Measurements from ENCODE around the gene TAS2R16.
"Not testable (repeated sequence)": the region's sequence is repeated elsewhere in the genome, so short reads cannot be mapped to it uniquely, and the experiment has no call there.

Gene TAS2R16

DNA sequence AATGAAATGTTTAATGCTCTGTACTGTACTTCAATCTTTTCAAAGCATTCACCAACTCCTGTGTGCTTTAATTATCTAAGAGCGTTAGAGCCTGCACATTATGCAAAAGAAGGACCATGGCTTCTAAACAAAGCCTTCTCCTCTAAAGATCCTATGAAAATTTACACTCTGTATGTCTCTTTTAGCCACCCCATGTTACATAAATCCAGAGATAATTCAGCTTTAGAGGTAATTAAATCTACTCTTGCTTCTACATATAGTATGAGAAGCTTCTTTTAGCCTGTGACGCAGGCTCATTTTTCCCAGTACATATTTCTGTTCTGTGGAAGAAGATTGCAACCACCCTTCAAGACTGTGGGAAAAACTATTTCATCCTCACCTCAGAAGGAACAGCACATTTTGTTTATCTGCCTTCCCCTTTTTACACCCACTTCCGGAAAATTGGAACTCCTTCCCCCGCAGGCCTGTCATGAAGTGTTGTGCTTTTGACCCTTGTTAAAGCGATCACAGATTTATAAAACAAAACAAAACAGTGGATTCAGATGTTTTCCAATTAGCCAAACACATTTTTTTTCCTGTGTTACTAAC, 8.1 kb upstream of the TAS2R16 start:
- DNase-seq (no peak), ATAC-seq (replicated peaks) (no peak)
- Mint-ChIP-seq H3K4me1 (ENCODE audit: low read depth in 2 of 2) (no peaks in the 10 kb centered on the region), H3K9me3 (peaks cover 0 to 11% of the 10 kb centered on the region in 2 donors), H3K4me3 (no peak overlapping the region), H3K27ac (no peak overlapping the region), H3K27me3 (no peaks in the 10 kb centered on the region), H3K36me3 (ENCODE audit: insufficient read depth) (no peaks in the 10 kb centered on the region)

DNA sequence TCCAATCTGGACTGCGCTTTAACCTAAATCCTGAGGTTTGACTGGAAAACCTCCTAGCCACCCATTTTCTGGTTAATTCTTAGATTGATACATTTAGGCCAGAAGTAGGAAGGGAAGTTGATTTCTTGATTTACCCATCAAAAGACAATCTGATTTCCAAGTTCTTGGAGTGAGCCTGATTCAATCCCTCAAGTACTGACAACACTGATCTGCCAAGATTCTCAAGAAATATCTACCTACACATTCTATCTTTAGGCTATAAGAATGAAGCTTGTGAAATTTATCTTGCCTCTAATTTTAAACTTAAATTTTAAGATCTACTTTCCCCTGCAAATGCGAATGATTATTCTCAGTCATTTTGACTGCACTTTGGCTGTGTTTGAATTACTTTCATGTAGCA, 5.9 kb downstream of the TAS2R16 start:
- Mint-ChIP-seq H3K27me3 (no peaks in the 10 kb centered on the region), H3K4me1 (ENCODE audit: low read depth in 2 of 2) (no peaks in the 10 kb centered on the region), H3K4me3 (no peak overlapping the region), H3K27ac (no peak overlapping the region), H3K9me3 (peaks cover 16 to 20% of the 10 kb centered on the region in 2 donors), H3K36me3 (ENCODE audit: insufficient read depth) (no peaks in the 10 kb centered on the region)
- no peak for DNase-seq
- no peak for ATAC-seq (replicated peaks)

- Mint-ChIP-seq H3K9me3 (peaks cover 13 to 17% of the 10 kb centered on the region in 2 donors), H3K4me1 (ENCODE audit: low read depth in 2 of 2) (no peaks in the 10 kb centered on the region), H3K36me3 (ENCODE audit: insufficient read depth) (no peaks in the 10 kb centered on the region), H3K27me3 (no peaks in the 10 kb centered on the region), H3K27ac (no peak overlapping the region), H3K4me3 (no peak overlapping the region)
- ATAC-seq (replicated peaks) (no peak), DNase-seq (no peak)
Observed at GRCh38 chr7:122989041-122989440, 6.5 kb downstream of the TAS2R16 start.

DNA sequence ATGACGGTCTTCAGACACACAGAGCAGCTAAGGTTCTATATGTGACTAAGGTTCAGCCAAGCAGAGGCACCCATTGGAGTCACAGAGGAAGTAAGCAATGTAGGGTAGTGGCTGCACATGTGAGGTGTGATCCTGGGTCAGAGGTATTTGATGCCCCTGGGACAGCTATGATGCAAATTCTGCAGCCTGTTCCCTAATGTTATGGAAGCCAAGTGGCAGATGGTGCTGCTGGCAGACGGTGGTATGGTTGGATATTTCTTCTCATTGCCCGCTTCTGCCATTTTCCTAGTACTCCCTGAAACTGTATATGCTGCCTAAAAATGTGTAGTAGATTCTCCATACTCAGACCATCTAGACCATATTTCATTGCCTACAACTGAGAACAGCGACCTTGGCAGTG, 7.2 kb downstream of the TAS2R16 start:
- Mint-ChIP-seq H3K4me1 (ENCODE audit: low read depth in 2 of 2) (no peaks in the 10 kb centered on the region), H3K27ac (no peak overlapping the region), H3K36me3 (ENCODE audit: insufficient read depth) (no peaks in the 10 kb centered on the region), H3K27me3 (no peaks in the 10 kb centered on the region), H3K9me3 (peaks cover 8 to 10% of the 10 kb centered on the region in 2 donors), H3K4me3 (no peak overlapping the region)
- no peak for DNase-seq
- no peak for ATAC-seq (replicated peaks)

GRCh38 chr7:122987463-122987862, 8.0 kb downstream of the TAS2R16 start:
- H3K9me3 Mint-ChIP-seq, result peaks cover 6 to 7% of the 10 kb centered on the region in 2 donors
- H3K36me3 Mint-ChIP-seq (ENCODE audit: insufficient read depth), result no peaks in the 10 kb centered on the region
- H3K27ac Mint-ChIP-seq, result no peak overlapping the region
- no peaks in the 10 kb centered on the region for H3K27me3 Mint-ChIP-seq
- H3K4me3 Mint-ChIP-seq, result no peak overlapping the region
- H3K4me1 Mint-ChIP-seq (ENCODE audit: low read depth in 2 of 2), result no peaks in the 10 kb centered on the region
- ATAC-seq (replicated peaks) (no peak), DNase-seq (no peak)

DNA sequence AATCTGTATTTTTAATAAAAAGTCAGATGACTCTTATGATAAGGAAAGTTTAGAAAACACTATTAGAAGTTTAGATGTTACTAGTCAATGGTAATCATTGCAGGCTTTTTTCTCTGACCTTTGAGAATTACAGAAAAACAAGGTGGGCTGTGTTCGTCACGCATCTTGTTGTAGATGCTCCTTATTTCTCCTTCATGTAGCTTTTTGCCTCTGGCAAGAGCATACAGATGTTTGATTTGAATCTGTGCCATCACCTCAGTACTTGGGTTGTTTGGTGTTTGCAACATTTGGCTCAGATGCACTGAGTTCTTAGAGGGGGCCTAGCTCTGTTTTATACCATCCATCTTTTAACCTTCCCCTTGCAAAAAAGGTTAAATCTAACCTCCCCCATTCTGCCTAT, 11.5 kb downstream of the TAS2R16 start:
- Mint-ChIP-seq H3K27me3 (no peaks in the 10 kb centered on the region), H3K4me3 (no peak overlapping the region), H3K27ac (no peak overlapping the region), H3K4me1 (ENCODE audit: low read depth in 2 of 2) (no peaks in the 10 kb centered on the region), H3K9me3 (peaks cover 0 to 8% of the 10 kb centered on the region in 2 donors), H3K36me3 (ENCODE audit: insufficient read depth) (no peaks in the 10 kb centered on the region)
- no peak for ATAC-seq (replicated peaks)
- DNase-seq, result no peak

DNA sequence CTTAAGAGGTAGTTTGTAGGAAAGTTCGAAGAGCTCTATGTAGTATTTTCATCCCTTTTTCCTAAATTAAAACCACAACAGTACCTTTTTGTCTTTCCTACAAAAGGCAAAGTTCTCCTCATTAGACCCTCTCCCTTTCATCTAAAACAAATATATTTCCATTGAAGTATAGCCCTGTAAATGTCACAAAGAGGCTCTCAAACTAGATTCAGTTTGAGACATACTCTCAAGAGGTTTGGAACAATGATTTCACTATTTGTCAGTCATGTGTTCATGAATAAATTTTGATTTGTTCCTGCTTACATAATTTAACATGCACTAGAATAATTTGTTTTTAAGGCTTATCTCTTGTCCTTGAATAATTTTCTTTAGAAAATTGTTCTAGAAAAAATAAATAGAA, 12.2 kb downstream of the TAS2R16 start:
- Mint-ChIP-seq H3K4me1 (ENCODE audit: low read depth in 2 of 2) (no peaks in the 10 kb centered on the region), H3K4me3 (no peak overlapping the region), H3K27me3 (no peaks in the 10 kb centered on the region), H3K27ac (no peak overlapping the region), H3K36me3 (ENCODE audit: insufficient read depth) (no peaks in the 10 kb centered on the region), H3K9me3 (peaks cover 1 to 8% of the 10 kb centered on the region in 2 donors)
- DNase-seq (no peak), ATAC-seq (replicated peaks) (no peak)

DNA sequence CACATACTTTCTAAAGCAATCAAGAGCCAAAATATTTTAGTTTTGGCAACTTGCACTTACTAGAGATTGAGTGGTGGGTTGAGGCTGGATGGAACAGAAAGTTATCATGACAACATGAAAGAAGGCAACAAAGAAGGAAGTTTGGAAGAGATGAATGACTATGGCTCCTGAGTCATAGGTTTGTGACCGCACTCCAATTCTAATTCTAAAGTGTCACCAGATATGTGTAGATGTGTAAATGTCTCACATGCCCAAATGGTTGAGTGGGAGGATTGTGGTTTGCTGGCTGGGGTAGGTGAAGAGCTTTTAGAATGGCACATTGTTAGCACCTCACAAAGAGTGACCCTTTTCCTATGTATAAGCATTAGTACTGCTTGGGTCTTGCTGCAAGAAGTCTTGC, 20.2 kb downstream of the TAS2R16 start:
- ATAC-seq (replicated peaks), result no peak
- Mint-ChIP-seq H3K36me3 (ENCODE audit: insufficient read depth) (peaks cover 3% of the 10 kb centered on the region), H3K9me3 (peaks cover 0 to 5% of the 10 kb centered on the region in 2 donors), H3K27ac (no peak overlapping the region), H3K4me3 (no peak overlapping the region), H3K4me1 (ENCODE audit: low read depth in 2 of 2) (no peaks in the 10 kb centered on the region), H3K27me3 (no peaks in the 10 kb centered on the region)
- DNase-seq, result no peak

- ATAC-seq (replicated peaks) (no peak), DNase-seq (no peak)
- Mint-ChIP-seq H3K4me1 (ENCODE audit: low read depth in 2 of 2) (no peaks in the 10 kb centered on the region), H3K27me3 (no peaks in the 10 kb centered on the region), H3K27ac (no peak overlapping the region), H3K4me3 (no peak overlapping the region), H3K9me3 (peaks cover 0 to 5% of the 10 kb centered on the region in 2 donors), H3K36me3 (ENCODE audit: insufficient read depth) (peaks cover 3% of the 10 kb centered on the region)
Observed at GRCh38 chr7:122974229-122974628, 21.3 kb downstream of the TAS2R16 start.

GRCh38 chr7:122972056-122972455, 23.4 kb downstream of the TAS2R16 start:
- H3K4me1 Mint-ChIP-seq (ENCODE audit: low read depth in 2 of 2), result no peaks in the 10 kb centered on the region
- no peaks in the 10 kb centered on the region for H3K27me3 Mint-ChIP-seq
- H3K4me3 Mint-ChIP-seq, result no peak overlapping the region
- peaks cover 3% of the 10 kb centered on the region for H3K36me3 Mint-ChIP-seq (ENCODE audit: insufficient read depth)
- no peak for DNase-seq
- no peak for ATAC-seq (replicated peaks)
- H3K9me3 Mint-ChIP-seq, result peaks cover 0 to 5% of the 10 kb centered on the region in 2 donors
- H3K27ac Mint-ChIP-seq, result no peak overlapping the region

- H3K36me3 Mint-ChIP-seq (ENCODE audit: insufficient read depth), result no peaks in the 10 kb centered on the region
- DNase-seq (no peak), ATAC-seq (replicated peaks) (no peak)
- H3K4me1 Mint-ChIP-seq (ENCODE audit: low read depth in 2 of 2), result no peaks in the 10 kb centered on the region
- H3K4me3 Mint-ChIP-seq, result no peak overlapping the region
- no peaks in the 10 kb centered on the region for H3K27me3 Mint-ChIP-seq
- H3K9me3 Mint-ChIP-seq, result peaks cover 0 to 3% of the 10 kb centered on the region in 2 donors
- no peak overlapping the region for H3K27ac Mint-ChIP-seq
Observed at GRCh38 chr7:122970740-122971725, 24.5 kb downstream of the TAS2R16 start.

- no peaks in the 10 kb centered on the region for H3K27me3 Mint-ChIP-seq
- H3K9me3 Mint-ChIP-seq, result peaks cover 0 to 2% of the 10 kb centered on the region in 2 donors
- no peak overlapping the region for H3K27ac Mint-ChIP-seq
- no peaks in the 10 kb centered on the region for H3K4me1 Mint-ChIP-seq (ENCODE audit: low read depth in 2 of 2)
- H3K4me3 Mint-ChIP-seq, result no peak overlapping the region
- ATAC-seq (replicated peaks) (no peak), DNase-seq (no peak)
- H3K36me3 Mint-ChIP-seq (ENCODE audit: insufficient read depth), result no peaks in the 10 kb centered on the region
Observed at GRCh38 chr7:122968389-122968788, 27.1 kb downstream of the TAS2R16 start.

DNA sequence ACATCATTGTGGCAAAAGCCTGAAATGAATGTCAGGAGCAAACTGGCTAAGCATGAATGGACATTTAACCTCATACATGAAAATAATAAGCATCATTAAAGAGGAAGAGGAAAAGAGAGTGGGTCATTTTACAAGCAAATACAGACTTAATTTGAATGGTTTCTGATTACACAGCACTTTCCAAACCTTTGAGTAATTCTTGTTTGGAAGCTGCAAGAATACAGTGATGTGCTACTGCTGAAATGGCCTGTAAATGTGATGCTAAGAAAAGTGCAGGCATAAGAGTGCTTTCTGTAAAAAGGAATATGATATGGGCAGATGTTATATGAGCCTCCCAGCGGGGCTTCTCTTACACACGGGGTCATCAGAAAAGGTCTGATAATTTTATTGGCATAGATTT, 30.2 kb downstream of the TAS2R16 start:
- ATAC-seq (replicated peaks) (no peak), DNase-seq (no peak)
- Mint-ChIP-seq H3K9me3 (peaks cover 0 to 3% of the 10 kb centered on the region in 2 donors), H3K36me3 (ENCODE audit: insufficient read depth) (no peaks in the 10 kb centered on the region), H3K4me3 (no peak overlapping the region), H3K27me3 (no peaks in the 10 kb centered on the region), H3K27ac (no peak overlapping the region), H3K4me1 (ENCODE audit: low read depth in 2 of 2) (no peaks in the 10 kb centered on the region)

GRCh38 chr7:122953678-122954077, 41.8 kb downstream of the TAS2R16 start:
- DNase-seq; H3K27me3 Mint-ChIP-seq; ATAC-seq (replicated peaks); H3K27ac Mint-ChIP-seq; H3K4me1 Mint-ChIP-seq (ENCODE audit: low read depth in 2 of 2); H3K4me3 Mint-ChIP-seq; H3K9me3 Mint-ChIP-seq; H3K36me3 Mint-ChIP-seq (ENCODE audit: insufficient read depth): not testable (repeated sequence)
